Neural cell (in vitro differentiated cells): ENCODE measurements around the gene SH3PXD2B.

Experiments
- CTCF ChIP-seq: fragments of 450-650 bp; IDR thresholded peaks from 2 replicates; pipeline ENCODE4 v1.5.1; 2014; ENCODE audit warnings: antibody characterized with exemption, mild to moderate bottlenecking, moderate library complexity; ENCODE audit not compliant: poor library complexity, severe bottlenecking
- EZH2 ChIP-seq: fragments of 200-600, 300-800 bp; shearing (Covaris generic), sonication (generic); IDR thresholded peaks from 2 replicates; pipeline ENCODE4 v1.6.1; 2014; ENCODE audit warnings: antibody characterized with exemption, low read length, borderline replicate concordance, mild to moderate bottlenecking; ENCODE audit not compliant: insufficient read depth, poor library complexity, severe bottlenecking
- MXI1 ChIP-seq: fragments of 450-650 bp; conservative IDR thresholded peaks from 2 replicates; pipeline ENCODE4 v1.6.1; 2014; ENCODE audit warnings: antibody characterized with exemption, mild to moderate bottlenecking; ENCODE audit not compliant: poor library complexity, severe bottlenecking
- RAD21 ChIP-seq: fragments of 450-650 bp; conservative IDR thresholded peaks from 2 replicates; pipeline ENCODE4 v1.6.1; 2014; ENCODE audit warnings: antibody characterized with exemption, mild to moderate bottlenecking, moderate library complexity
- SMC3 ChIP-seq: fragments of 450-650 bp; conservative IDR thresholded peaks from 2 replicates; pipeline ENCODE4 v1.6.1; 2014; ENCODE audit warnings: antibody characterized with exemption, mild to moderate bottlenecking, moderate library complexity; ENCODE audit not compliant: poor library complexity
- TAF1 ChIP-seq: IDR thresholded peaks from 2 replicates; pipeline ENCODE4 v1.6.1; 2012; ENCODE audit warnings: low read depth
- TF ChIP-seq, protein P1 (sequence below): IDR thresholded peaks from 2 replicates; pipeline ENCODE4 v1.6.1; 2012; ENCODE audit warnings: borderline replicate concordance

DNA sequence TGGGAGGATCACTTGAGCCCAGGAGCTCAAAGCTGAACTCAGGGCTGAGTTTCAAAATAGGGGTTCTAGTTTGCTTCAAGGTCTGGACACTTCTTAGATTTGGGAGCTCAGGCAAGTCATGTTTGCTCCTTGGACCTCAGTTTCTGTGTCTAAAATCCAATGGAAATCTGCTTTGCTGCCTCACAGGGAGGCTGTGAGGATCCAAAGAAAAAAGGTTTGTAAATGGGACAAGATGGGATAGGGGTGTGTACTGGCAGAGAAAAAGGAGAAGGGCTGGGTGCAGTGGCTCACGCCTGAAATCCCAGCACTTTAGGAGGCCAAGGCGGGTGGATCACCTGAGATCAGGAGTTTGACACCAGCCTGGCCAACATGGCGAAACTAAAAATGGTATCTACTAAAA is 39.6 kb upstream of the SH3PXD2B start:
- TF ChIP-seq CTCF (no peak), EZH2 (no peak), MXI1 (no peak), RAD21 (no peak), SMC3 (no peak), TAF1 (no peak)
- TF ChIP-seq, protein P1, sequence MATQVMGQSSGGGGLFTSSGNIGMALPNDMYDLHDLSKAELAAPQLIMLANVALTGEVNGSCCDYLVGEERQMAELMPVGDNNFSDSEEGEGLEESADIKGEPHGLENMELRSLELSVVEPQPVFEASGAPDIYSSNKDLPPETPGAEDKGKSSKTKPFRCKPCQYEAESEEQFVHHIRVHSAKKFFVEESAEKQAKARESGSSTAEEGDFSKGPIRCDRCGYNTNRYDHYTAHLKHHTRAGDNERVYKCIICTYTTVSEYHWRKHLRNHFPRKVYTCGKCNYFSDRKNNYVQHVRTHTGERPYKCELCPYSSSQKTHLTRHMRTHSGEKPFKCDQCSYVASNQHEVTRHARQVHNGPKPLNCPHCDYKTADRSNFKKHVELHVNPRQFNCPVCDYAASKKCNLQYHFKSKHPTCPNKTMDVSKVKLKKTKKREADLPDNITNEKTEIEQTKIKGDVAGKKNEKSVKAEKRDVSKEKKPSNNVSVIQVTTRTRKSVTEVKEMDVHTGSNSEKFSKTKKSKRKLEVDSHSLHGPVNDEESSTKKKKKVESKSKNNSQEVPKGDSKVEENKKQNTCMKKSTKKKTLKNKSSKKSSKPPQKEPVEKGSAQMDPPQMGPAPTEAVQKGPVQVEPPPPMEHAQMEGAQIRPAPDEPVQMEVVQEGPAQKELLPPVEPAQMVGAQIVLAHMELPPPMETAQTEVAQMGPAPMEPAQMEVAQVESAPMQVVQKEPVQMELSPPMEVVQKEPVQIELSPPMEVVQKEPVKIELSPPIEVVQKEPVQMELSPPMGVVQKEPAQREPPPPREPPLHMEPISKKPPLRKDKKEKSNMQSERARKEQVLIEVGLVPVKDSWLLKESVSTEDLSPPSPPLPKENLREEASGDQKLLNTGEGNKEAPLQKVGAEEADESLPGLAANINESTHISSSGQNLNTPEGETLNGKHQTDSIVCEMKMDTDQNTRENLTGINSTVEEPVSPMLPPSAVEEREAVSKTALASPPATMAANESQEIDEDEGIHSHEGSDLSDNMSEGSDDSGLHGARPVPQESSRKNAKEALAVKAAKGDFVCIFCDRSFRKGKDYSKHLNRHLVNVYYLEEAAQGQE, result no peak
